Neutrophil (primary cell): ENCODE data around the gene EPHA8.

Experiments
- H3K27ac ChIP-seq: fragments of 200-600 bp; sonication (generic); 2 replicates; pipeline ENCODE4 v1.5.1; 2016; ENCODE audit warnings: mild to moderate bottlenecking, moderate library complexity
- H3K27me3 ChIP-seq: fragments of 200-600 bp; sonication (generic); 2 replicates; pipeline ENCODE4 v1.6.0; 2016; ENCODE audit warnings: mild to moderate bottlenecking
- H3K36me3 ChIP-seq: fragments of 200-600 bp; sonication (generic); 2 replicates; pipeline ENCODE4 v1.5.1; 2017
- H3K4me1 ChIP-seq, 2 experiments: fragments of 200-600 bp in 1 of 2; sonication (generic) in 1 of 2; 1 replicate in 1 of 2; 2 replicates in 1 of 2; pipeline versions ENCODE4 v1.5.1 to v1.6.1; 2013 to 2016; ENCODE audit warnings: low read depth in 1 of 2, low read length in 1 of 2, mild to moderate bottlenecking in 1 of 2, moderate library complexity in 1 of 2; ENCODE audit not compliant: control insufficient read depth in 1 of 2, insufficient read depth in 1 of 2
- H3K4me3 ChIP-seq, 2 experiments: fragments of 200-600 bp in 1 of 2; sonication (generic) in 1 of 2; 1 replicate in 1 of 2; 2 replicates in 1 of 2; pipeline ENCODE4 v1.5.1; 2013 to 2016; ENCODE audit warnings: low read depth in 1 of 2, low read length in 1 of 2, mild to moderate bottlenecking in 1 of 2, moderate library complexity in 1 of 2
- H3K9me3 ChIP-seq: fragments of 200-600 bp; sonication (generic); 2 replicates; pipeline ENCODE4 v1.5.1; 2016
- CTCF ChIP-seq: fragments of 200-600 bp; sonication (generic); IDR thresholded peaks from 2 replicates; pipeline ENCODE4 v1.5.1; 2016; ENCODE audit warnings: antibody characterized with exemption

Gene EPHA8

DNA sequence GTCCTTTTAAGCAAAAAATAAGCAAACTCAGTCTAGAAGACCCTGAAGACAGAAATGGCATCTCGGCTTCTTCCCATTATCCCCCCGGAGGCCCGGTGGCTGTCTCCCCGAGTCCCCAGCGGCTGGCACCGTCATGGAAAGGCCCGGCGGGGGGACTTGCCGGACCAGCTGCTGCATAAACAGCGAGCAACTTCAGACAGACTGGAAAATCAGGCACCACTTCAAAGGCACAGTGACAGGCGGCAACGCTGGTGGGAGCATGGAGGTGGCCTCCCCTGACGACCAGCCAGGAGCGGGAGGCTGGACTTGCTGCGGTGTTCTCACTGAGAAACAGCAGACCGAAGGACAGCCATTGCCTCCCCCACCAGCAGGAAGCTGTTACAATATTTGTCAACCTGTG, 54.8 kb downstream of the EPHA8 start:
- Histone ChIP-seq H3K27ac (no peak overlapping the region), H3K36me3 (no peaks in the 10 kb centered on the region), H3K27me3 (peaks cover 64% of the 10 kb centered on the region)

DNA sequence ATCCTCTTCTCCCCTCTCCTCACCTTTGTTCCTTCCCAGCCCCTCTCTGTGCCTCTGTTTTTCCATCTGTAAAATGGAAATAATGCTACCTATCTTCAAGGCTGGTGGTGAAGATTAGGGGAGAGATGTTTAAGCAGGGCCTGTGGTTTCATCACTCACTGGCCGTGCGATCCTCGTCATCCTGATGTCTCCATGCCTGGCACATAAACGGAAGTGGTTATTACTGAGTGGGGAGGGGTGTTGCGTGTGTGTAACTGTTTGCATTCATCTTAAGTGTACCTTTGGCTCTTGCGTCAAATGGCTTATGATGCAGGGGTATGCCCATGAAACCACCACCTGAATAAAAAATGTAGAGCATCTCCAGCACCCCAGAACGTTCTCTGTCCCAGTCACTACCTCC, 56.0 kb downstream of the EPHA8 start:
- Histone ChIP-seq H3K9me3 (no peaks in the 10 kb centered on the region), H3K27me3 (peaks cover 64% of the 10 kb centered on the region), H3K36me3 (no peaks in the 10 kb centered on the region), H3K27ac (no peak overlapping the region), H3K4me3 (no peak overlapping the region), H3K4me1 (peaks cover 0 to 3% of the 10 kb centered on the region in 2 experiments)
- no peak for TF ChIP-seq CTCF

More for the DNA sequence above, 54.8 kb downstream of the EPHA8 start:
- Histone ChIP-seq H3K4me3 (no peak overlapping the region), H3K4me1 (peaks cover 0 to 3% of the 10 kb centered on the region in 2 experiments), H3K9me3 (no peaks in the 10 kb centered on the region)
- no peak for TF ChIP-seq CTCF

GRCh38 chr1:22619798-22620197, 56.5 kb downstream of the EPHA8 start:
- TF ChIP-seq CTCF = no peak
- Histone ChIP-seq H3K27ac (no peak overlapping the region), H3K27me3 (peaks cover 67% of the 10 kb centered on the region), H3K36me3 (no peaks in the 10 kb centered on the region), H3K4me1 (peaks cover 0 to 3% of the 10 kb centered on the region in 2 experiments), H3K4me3 (no peak overlapping the region), H3K9me3 (no peaks in the 10 kb centered on the region)

- H3K9me3 ChIP-seq = no peaks in the 10 kb centered on the region
- H3K4me1 ChIP-seq = peaks cover 0 to 3% of the 10 kb centered on the region in 2 experiments
- H3K4me3 ChIP-seq = no peak overlapping the region
- H3K27me3 ChIP-seq = peaks cover 72% of the 10 kb centered on the region
- H3K36me3 ChIP-seq = no peaks in the 10 kb centered on the region
- no peak overlapping the region for H3K27ac ChIP-seq
- no peak for TF ChIP-seq CTCF
These were observed 58.5 kb downstream of the EPHA8 start for GRCh38 chr1:22621761-22622160.

- Histone ChIP-seq H3K36me3 (no peaks in the 10 kb centered on the region), H3K27ac (no peak overlapping the region), H3K4me3 (no peak overlapping the region), H3K27me3 (peaks cover 66% of the 10 kb centered on the region), H3K4me1 (no peaks in the 10 kb centered on the region), H3K9me3 (no peaks in the 10 kb centered on the region)
- no peak for TF ChIP-seq CTCF
These were observed 62.1 kb downstream of the EPHA8 start for GRCh38 chr1:22625262-22625925.
